ENCODE measurements around the gene HOXD13. TPM values are rescaled to one million over a fixed set of nuclear protein-coding genes. Genes with fewer than 3 reads are reported as not detected.

The HOXD13 gene
- total and polyA plus RNA-seq, 2 experiments from 2014 or later: not detected

DNA sequence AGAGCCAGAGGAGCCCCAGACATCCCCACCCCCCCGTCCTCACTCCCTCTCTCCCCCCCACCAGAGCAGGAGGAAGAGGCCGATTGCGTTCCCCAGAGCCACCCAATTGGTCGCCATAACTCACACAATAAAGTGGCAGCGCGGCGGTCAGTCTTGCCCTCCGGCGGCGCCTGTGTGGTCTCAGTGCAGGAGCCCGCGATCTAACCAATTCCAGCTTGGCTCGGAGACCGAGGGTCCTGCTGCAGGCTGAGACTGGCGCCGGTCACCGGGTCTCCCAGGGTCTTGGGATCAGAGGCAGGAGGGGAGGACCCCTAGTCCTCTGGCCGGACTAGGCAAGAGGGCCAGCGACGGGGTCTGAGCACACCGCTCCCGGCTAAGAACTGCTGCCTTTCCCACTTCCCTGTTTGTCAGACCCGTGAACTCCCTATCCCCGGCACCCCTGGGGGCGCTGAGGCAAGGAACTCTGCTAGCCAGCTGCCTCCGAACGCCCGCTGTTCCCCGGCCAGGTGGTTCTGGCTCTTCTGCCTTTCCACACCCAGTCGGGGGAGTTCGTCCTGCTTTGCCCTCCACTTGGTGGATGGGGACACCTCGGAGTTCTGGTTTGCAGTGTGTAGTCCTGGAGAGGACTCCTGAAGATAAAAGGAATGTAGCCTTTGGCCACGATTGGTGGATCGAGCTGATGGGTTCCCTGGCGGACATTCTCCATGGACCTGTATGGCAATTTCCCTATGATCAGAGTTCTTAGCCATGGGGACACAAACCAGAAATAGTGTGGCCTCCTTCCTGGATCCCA is 6.0 kb downstream of the HOXD13 start:
- peaks cover 45% of the 10 kb centered on the region for H4K20me1 ChIP-seq (replicated peaks; ENCODE audit: insufficient read depth)
- Mint-ChIP-seq H3K9me3 (no peaks in the 10 kb centered on the region), H3K4me3 (peak overlapping the region; percentile 68), H3K27ac (no peak overlapping the region), H3K4me1 (peaks cover 42% of the 10 kb centered on the region), H3K36me3 (ENCODE audit: low read depth) (no peaks in the 10 kb centered on the region; the same call in 2 of the 3 replicates), H3K27me3 (ENCODE audit: insufficient read depth, low read depth, poor library complexity) (peaks cover 99% of the 10 kb centered on the region)
- H3K4me3 ChIP-seq: peak overlapping the region; percentile 46
- H3K79me2 ChIP-seq (replicated peaks; ENCODE audit: insufficient read depth): no peaks in the 10 kb centered on the region
- ATAC-seq: peak; percentile 5
- peaks cover 62% of the 10 kb centered on the region for H3K4me1 ChIP-seq (ENCODE audit: insufficient read depth)
- peaks cover 94% of the 10 kb centered on the region for H3K27me3 ChIP-seq (ENCODE audit: insufficient read depth)
- H3K27ac ChIP-seq (ENCODE audit: low read depth): no peak overlapping the region
- H3K9me2 ChIP-seq (ENCODE audit: insufficient read depth): no peaks in the 10 kb centered on the region
- TF ChIP-seq EZH2phosphoT487 (IDR thresholded peaks at IDR 0.05; ENCODE audit: unreplicated experiment) (peak; percentile 74), JUNB (IDR thresholded peaks at IDR 0.05; ENCODE audit: unreplicated experiment) (no peak), EZH2 (IDR thresholded peaks at IDR 0.05; ENCODE audit: low read depth, unreplicated experiment) (peak; percentile 86), ZNF114 (CRISPR knock-in tag; IDR thresholded peaks at IDR 0.05) (no peak)
- DNase-seq (ENCODE audit: low spot score): peak; percentile 66
- no peaks in the 10 kb centered on the region; the same call in 1 of the 2 replicates for H3K36me3 ChIP-seq (ENCODE audit: insufficient read depth)
- peak overlapping the region; percentile 94 for H3K4me2 ChIP-seq
- peaks cover 26% of the 10 kb centered on the region for H3F3A ChIP-seq (replicated peaks; ENCODE audit: low read depth)
- peak overlapping the region; percentile 7 for H2AFZ ChIP-seq

DNA sequence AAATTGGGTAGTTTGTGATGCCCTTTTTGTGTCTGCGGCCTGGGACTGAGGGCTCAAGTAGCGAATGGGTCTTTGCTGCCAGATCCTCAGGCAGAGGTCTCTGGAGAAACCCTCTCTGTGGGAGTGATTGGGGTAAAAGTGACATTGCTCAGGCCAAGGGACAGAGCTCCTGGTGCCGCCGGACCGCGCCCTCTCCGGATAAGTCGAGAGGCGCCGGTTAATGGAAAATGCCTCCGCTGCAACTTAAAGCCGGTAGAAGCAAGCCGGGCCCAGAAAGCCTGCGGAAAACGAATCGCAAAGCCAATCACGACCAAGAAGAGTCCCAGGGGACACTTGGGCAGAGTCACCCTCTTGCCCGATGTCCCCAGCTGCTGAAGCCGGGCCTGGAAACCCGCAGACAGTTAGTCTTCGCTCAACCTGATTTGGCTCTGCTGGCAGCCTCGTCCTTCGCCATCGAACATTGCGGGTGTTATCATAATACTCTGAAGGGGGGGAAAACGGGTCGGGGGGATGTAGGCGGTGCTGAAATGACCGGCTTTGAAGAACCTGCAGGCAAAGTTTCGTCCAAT is 6.7 kb downstream of the HOXD13 start:
- ATAC-seq (no peak), DNase-seq (ENCODE audit: low spot score) (peak; percentile 48)
- peak overlapping the region; percentile 46 for H3K4me3 ChIP-seq
- no peaks in the 10 kb centered on the region for H3K36me3 Mint-ChIP-seq (ENCODE audit: low read depth)
- no peaks in the 10 kb centered on the region for H3K9me3 Mint-ChIP-seq
- no peaks in the 10 kb centered on the region for H3K9me2 ChIP-seq (ENCODE audit: insufficient read depth)
- no peaks in the 10 kb centered on the region for H3K79me2 ChIP-seq (replicated peaks; ENCODE audit: insufficient read depth)
- H3K4me1 Mint-ChIP-seq: peaks cover 45% of the 10 kb centered on the region
- peaks cover 44% of the 10 kb centered on the region for H4K20me1 ChIP-seq (replicated peaks; ENCODE audit: insufficient read depth)
- peak overlapping the region; percentile 59; the same call in 1 of the 2 replicates for H2AFZ ChIP-seq
- peaks cover 28% of the 10 kb centered on the region for H3F3A ChIP-seq (replicated peaks; ENCODE audit: low read depth)
- H3K27me3 Mint-ChIP-seq (ENCODE audit: insufficient read depth, low read depth, poor library complexity): peaks cover 99% of the 10 kb centered on the region
- H3K27me3 ChIP-seq (ENCODE audit: insufficient read depth): peaks cover 94% of the 10 kb centered on the region
- TF ChIP-seq EZH2 (IDR thresholded peaks at IDR 0.05; ENCODE audit: low read depth, unreplicated experiment) (peak; percentile 96), EZH2phosphoT487 (IDR thresholded peaks at IDR 0.05; ENCODE audit: unreplicated experiment) (peak; percentile 27)
- TF ChIP-seq, protein P1, sequence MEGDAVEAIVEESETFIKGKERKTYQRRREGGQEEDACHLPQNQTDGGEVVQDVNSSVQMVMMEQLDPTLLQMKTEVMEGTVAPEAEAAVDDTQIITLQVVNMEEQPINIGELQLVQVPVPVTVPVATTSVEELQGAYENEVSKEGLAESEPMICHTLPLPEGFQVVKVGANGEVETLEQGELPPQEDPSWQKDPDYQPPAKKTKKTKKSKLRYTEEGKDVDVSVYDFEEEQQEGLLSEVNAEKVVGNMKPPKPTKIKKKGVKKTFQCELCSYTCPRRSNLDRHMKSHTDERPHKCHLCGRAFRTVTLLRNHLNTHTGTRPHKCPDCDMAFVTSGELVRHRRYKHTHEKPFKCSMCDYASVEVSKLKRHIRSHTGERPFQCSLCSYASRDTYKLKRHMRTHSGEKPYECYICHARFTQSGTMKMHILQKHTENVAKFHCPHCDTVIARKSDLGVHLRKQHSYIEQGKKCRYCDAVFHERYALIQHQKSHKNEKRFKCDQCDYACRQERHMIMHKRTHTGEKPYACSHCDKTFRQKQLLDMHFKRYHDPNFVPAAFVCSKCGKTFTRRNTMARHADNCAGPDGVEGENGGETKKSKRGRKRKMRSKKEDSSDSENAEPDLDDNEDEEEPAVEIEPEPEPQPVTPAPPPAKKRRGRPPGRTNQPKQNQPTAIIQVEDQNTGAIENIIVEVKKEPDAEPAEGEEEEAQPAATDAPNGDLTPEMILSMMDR (conservative IDR thresholded peaks at IDR 0.05; ENCODE audit: low read depth in 2 of 2): no peak
- peak overlapping the region; percentile 68 for H3K4me3 Mint-ChIP-seq
- H3K27ac ChIP-seq (ENCODE audit: low read depth): no peak overlapping the region
- no peaks in the 10 kb centered on the region; the same call in 1 of the 2 replicates for H3K36me3 ChIP-seq (ENCODE audit: insufficient read depth)
- H3K4me2 ChIP-seq: peak overlapping the region; percentile 94
- H3K4me1 ChIP-seq (ENCODE audit: insufficient read depth): peaks cover 62% of the 10 kb centered on the region
- no peak overlapping the region for H3K27ac Mint-ChIP-seq
